ENCODE data around the gene NSMF.

GRCh38 chr9:137448602-137448962 lies 10.6 kb downstream of the NSMF start:
- TF ChIP-seq, protein P1, sequence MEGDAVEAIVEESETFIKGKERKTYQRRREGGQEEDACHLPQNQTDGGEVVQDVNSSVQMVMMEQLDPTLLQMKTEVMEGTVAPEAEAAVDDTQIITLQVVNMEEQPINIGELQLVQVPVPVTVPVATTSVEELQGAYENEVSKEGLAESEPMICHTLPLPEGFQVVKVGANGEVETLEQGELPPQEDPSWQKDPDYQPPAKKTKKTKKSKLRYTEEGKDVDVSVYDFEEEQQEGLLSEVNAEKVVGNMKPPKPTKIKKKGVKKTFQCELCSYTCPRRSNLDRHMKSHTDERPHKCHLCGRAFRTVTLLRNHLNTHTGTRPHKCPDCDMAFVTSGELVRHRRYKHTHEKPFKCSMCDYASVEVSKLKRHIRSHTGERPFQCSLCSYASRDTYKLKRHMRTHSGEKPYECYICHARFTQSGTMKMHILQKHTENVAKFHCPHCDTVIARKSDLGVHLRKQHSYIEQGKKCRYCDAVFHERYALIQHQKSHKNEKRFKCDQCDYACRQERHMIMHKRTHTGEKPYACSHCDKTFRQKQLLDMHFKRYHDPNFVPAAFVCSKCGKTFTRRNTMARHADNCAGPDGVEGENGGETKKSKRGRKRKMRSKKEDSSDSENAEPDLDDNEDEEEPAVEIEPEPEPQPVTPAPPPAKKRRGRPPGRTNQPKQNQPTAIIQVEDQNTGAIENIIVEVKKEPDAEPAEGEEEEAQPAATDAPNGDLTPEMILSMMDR (IDR thresholded peaks at IDR 0.05): no peak
- no peak for TF ChIP-seq POLR2A (IDR thresholded peaks at IDR 0.05)

All from body of pancreas (tissue), 4 donors.